Liver (tissue), 9 donors: ENCODE results near the gene LRRK1. TPM values are rescaled to one million over a fixed set of nuclear protein-coding genes. Genes with fewer than 3 reads are reported as not detected.
A peak's percentile ranks its signal among the peaks of the same experiment; 100 is the strongest.

Source experiments
- DNase-seq: peaks from one replicate; pipeline ENCODE4 v3.0.0-alpha.2; 2017; ENCODE audit warnings: low spot score
- H3K27ac ChIP-seq, 2 donors: one replicate each; pipeline ENCODE4 v1.7.0; 2013; ENCODE audit warnings: inconsistent platforms in 2 of 2, low read length in 2 of 2, control low read depth in 1 of 2, low read depth in 1 of 2, mild to moderate bottlenecking in 1 of 2
- H3K27me3 ChIP-seq, 4 donors: one replicate each; pipeline versions ENCODE4 v1.6.1 to v1.7.0; 2013; ENCODE audit warnings: low read length in 3 of 4, inconsistent platforms in 1 of 4, mild to moderate bottlenecking in 1 of 4, moderate library complexity in 1 of 4; ENCODE audit not compliant: control insufficient read depth in 4 of 4, insufficient read depth in 4 of 4
- H3K36me3 ChIP-seq, 4 donors: one replicate each; pipeline versions ENCODE4 v1.6.1 to v1.7.0; 2013; ENCODE audit warnings: low read length in 3 of 4, mild to moderate bottlenecking in 3 of 4, low read depth in 1 of 4, moderate library complexity in 1 of 4; ENCODE audit not compliant: control insufficient read depth in 4 of 4, insufficient read depth in 3 of 4
- H3K4me1 ChIP-seq, 4 donors: one replicate each; pipeline versions ENCODE4 v1.6.1 to v1.7.0; 2013; ENCODE audit warnings: low read length in 3 of 4, mild to moderate bottlenecking in 3 of 4, moderate library complexity in 1 of 4; ENCODE audit not compliant: control insufficient read depth in 4 of 4, insufficient read depth in 4 of 4
- H3K4me3 ChIP-seq, 3 donors: one replicate each; pipeline versions ENCODE4 v1.6.1 to v1.7.0; 2013; ENCODE audit warnings: low read length in 3 of 3, control low read depth in 1 of 3, low read depth in 1 of 3, mild to moderate bottlenecking in 1 of 3
- H3K9ac ChIP-seq, 2 donors: one replicate each; pipeline ENCODE4 v1.7.0; 2013; ENCODE audit warnings: low read length in 2 of 2, mild to moderate bottlenecking in 2 of 2, moderate library complexity in 2 of 2, control low read depth in 1 of 2, low read depth in 1 of 2
- H3K9me3 ChIP-seq, 4 donors: one replicate each; pipeline versions ENCODE4 v1.6.1 to v1.7.0; 2013; ENCODE audit warnings: low read length in 3 of 4; ENCODE audit not compliant: control insufficient read depth in 4 of 4
- CTCF ChIP-seq: fragments of 150-350 bp; IDR thresholded peaks from 2 replicates; pipeline ENCODE4 v1.5.1; 2017; ENCODE audit warnings: improper control_type of control experiment, low read depth, low read length; ENCODE audit not compliant: missing input control
- EGR1 ChIP-seq, 2 donors: IDR thresholded peaks; 2 replicates each; pipeline ENCODE4 v1.6.1; 2016 to 2018; ENCODE audit warnings: antibody characterized with exemption in 2 of 2, low read depth in 2 of 2
- GABPA ChIP-seq, 2 donors: IDR thresholded peaks in 1 of 2; conservative IDR thresholded peaks in 1 of 2; 2 replicates each; pipeline ENCODE4 v1.6.1; 2016; ENCODE audit warnings: antibody characterized with exemption in 2 of 2, mild to moderate bottlenecking in 1 of 2, moderate library complexity in 1 of 2
- HNF4A ChIP-seq, 2 donors: conservative IDR thresholded peaks; 2 replicates each; pipeline ENCODE4 v1.6.1; 2016; ENCODE audit warnings: antibody characterized with exemption in 2 of 2, mild to moderate bottlenecking in 2 of 2
- JUND ChIP-seq, 2 donors: IDR thresholded peaks; 2 replicates each; pipeline ENCODE4 v1.6.1; 2016; ENCODE audit warnings: antibody characterized with exemption in 2 of 2
- MAX ChIP-seq: IDR thresholded peaks from 2 replicates; pipeline ENCODE4 v1.6.1; 2016; ENCODE audit warnings: antibody characterized with exemption
- RAD21 ChIP-seq, 2 donors: IDR thresholded peaks; 2 replicates each; pipeline ENCODE4 v1.6.1; 2016; ENCODE audit warnings: antibody characterized with exemption in 2 of 2, mild to moderate bottlenecking in 2 of 2
- REST ChIP-seq: IDR thresholded peaks from 2 replicates; pipeline ENCODE4 v1.6.1; 2016; ENCODE audit warnings: antibody characterized with exemption, mild to moderate bottlenecking
- SP1 ChIP-seq: IDR thresholded peaks from 2 replicates; pipeline ENCODE4 v1.6.1; 2018; ENCODE audit warnings: antibody characterized with exemption, mild to moderate bottlenecking
- TAF1 ChIP-seq: conservative IDR thresholded peaks from 2 replicates; pipeline ENCODE4 v1.6.1; 2016; ENCODE audit warnings: antibody characterized with exemption, mild to moderate bottlenecking
- YY1 ChIP-seq: IDR thresholded peaks from 2 replicates; pipeline ENCODE4 v1.6.1; 2016; ENCODE audit warnings: antibody characterized with exemption, mild to moderate bottlenecking
- ZBTB33 ChIP-seq: IDR thresholded peaks from 2 replicates; pipeline ENCODE4 v1.6.1; 2016; ENCODE audit warnings: antibody characterized with exemption
- WGBS: extraction: QIAGEN DNeasy Blood & Tissue Kit; methylation state at CpG from one replicate; pipeline ENCODE4 v1.1.7; 2013; 5-methylcytosine and 5-hydroxymethylcytosine counted together
- polyA plus RNA-seq, 2 donors: library from polyadenylated mRNA; stranded (reverse) in 1 of 2; unstranded in 1 of 2; fragments of 200-250 nt in 1 of 2; fragments of >200 nt in 1 of 2; fragmentation: Nextera tagmentation in 1 of 2; extraction: Ambion mirVana in 1 of 2; gene quantifications; one replicate each; pipeline versions ENCODE4 v1.2.1 to v1.2.3, GENCODE V29; 2013 to 2015
- total RNA-seq, 2 donors: library from RNA; depleted of rRNA; stranded (reverse); fragments of >200 nt; gene quantifications; one replicate each; pipeline ENCODE4 v1.2.3, GENCODE V29; 2014
- donor health status: healthy.
- donor health status: healthy.
- donor health status: healthy.
- donor health status: healthy.
- donor health status: healthy.

Gene LRRK1
- total and polyA plus RNA-seq, 4 donors = 1.2 to 4.4 (median 2.7) TPM

GRCh38 chr15:101088271-101088670, 169.1 kb downstream of the LRRK1 start:
- Histone ChIP-seq H3K9ac (no peak overlapping the region), H3K27me3 (no peaks in the 10 kb centered on the region), H3K4me1 (peaks cover 0 to 11% (median 2%) of the 10 kb centered on the region in 4 donors), H3K9me3 (no peaks in the 10 kb centered on the region), H3K27ac (no peak overlapping the region), H3K4me3 (no peak overlapping the region), H3K36me3 (no peaks in the 10 kb centered on the region)
- DNase-seq = no peak
- TF ChIP-seq ZBTB33 (no peak), REST (no peak), JUND (IDR thresholded peaks at IDR 0.05) (no peak), HNF4A (conservative IDR thresholded peaks at IDR 0.05) (no peak), YY1 (no peak), RAD21 (IDR thresholded peaks at IDR 0.05) (no peak), GABPA (IDR thresholded peaks at IDR 0.05 in 1 of 2, conservative IDR thresholded peaks at IDR 0.05 in 1 of 2) (no peak), TAF1 (no peak), SP1 (no peak), MAX (no peak), EGR1 (IDR thresholded peaks at IDR 0.05; ENCODE audit: low read depth in 2 of 2) (no peak)
- 79% methylated on average over 6 of the region's 6 CpGs for WGBS

- 38% methylated on average over 42 of the region's 42 CpGs for WGBS
- Histone ChIP-seq H3K9ac (no peak overlapping the region), H3K4me3 (no peak overlapping the region), H3K36me3 (no peaks in the 10 kb centered on the region), H3K27ac (no peak overlapping the region), H3K27me3 (no peaks in the 10 kb centered on the region), H3K9me3 (no peaks in the 10 kb centered on the region), H3K4me1 (peaks cover 0 to 11% (median 2%) of the 10 kb centered on the region in 4 donors)
- DNase-seq = peak; percentile 82
- TF ChIP-seq CTCF = peak; percentile 92
- TF ChIP-seq MAX = no peak
- peak; percentile 79 to 85 for TF ChIP-seq RAD21 (IDR thresholded peaks at IDR 0.05)
Measured at GRCh38 chr15:101088788-101089578, 169.8 kb downstream of the LRRK1 start.
